ENCODE measurements around the gene CYP2D6.
"Not testable (repeated sequence)": the region's sequence is repeated elsewhere in the genome, so short reads cannot be mapped to it uniquely, and the experiment has no call there.

The CYP2D6 gene

GRCh38 chr22:42114721-42115120 is 15.9 kb downstream of the CYP2D6 start:
- Histone ChIP-seq H3K4me3 (ENCODE audit: low read depth, low read length) (no peak overlapping the region), H3K36me3 (ENCODE audit: control insufficient read depth in 1 of 2, insufficient read depth in 2 of 2, low read length in 2 of 2) (no peaks in the 10 kb centered on the region), H3K23ac (ENCODE audit: low read length) (no peak overlapping the region), H3K27me3 (ENCODE audit: insufficient read depth, low read length) (no peaks in the 10 kb centered on the region), H4K91ac (ENCODE audit: low read depth, low read length) (no peak overlapping the region), H3K14ac (ENCODE audit: low read length) (no peak overlapping the region), H3K4me1 (ENCODE audit: control insufficient read depth in 1 of 2, insufficient read depth in 2 of 2, low read length in 2 of 2) (no peaks in the 10 kb centered on the region), H4K8ac (ENCODE audit: low read depth, low read length) (no peak overlapping the region), H3K9ac (ENCODE audit: low read length) (no peak overlapping the region), H3K4ac (ENCODE audit: low read depth, low read length) (no peak overlapping the region), H3K4me2 (ENCODE audit: low read length) (no peak overlapping the region), H2BK5ac (ENCODE audit: low read depth, low read length, poor library complexity) (no peak overlapping the region), H3K79me2 (ENCODE audit: control insufficient read depth, insufficient read depth, low read length, poor library complexity) (no peaks in the 10 kb centered on the region), H3K9me3 (ENCODE audit: insufficient read depth, low read depth, low read length) (peaks cover 8% of the 10 kb centered on the region), H3K79me1 (ENCODE audit: low read length) (no peaks in the 10 kb centered on the region), H3K27ac (ENCODE audit: low read depth, low read length) (no peak overlapping the region), H2BK12ac (ENCODE audit: low read length) (no peak overlapping the region), H2BK120ac (ENCODE audit: insufficient read depth, low read length, poor library complexity) (no peak overlapping the region), H4K12ac (ENCODE audit: low read depth, low read length) (no peak overlapping the region), H3K18ac (ENCODE audit: low read length) (no peak overlapping the region), H2AFZ (ENCODE audit: insufficient read depth, low read length, poor library complexity) (no peak overlapping the region), H2AK5ac (ENCODE audit: low read length) (no peak overlapping the region)
- peak; percentile 11 to 64 for DNase-seq
- no CpG with 5 or more reads among the region's 7 CpGs for WGBS (ENCODE audit: extremely low coverage, insufficient coverage, insufficient read length)

GRCh38 chr22:42112793-42113192 is 17.8 kb downstream of the CYP2D6 start:
- H3K79me1 ChIP-seq (ENCODE audit: low read length); H3K14ac ChIP-seq (ENCODE audit: low read length); H3K4me3 ChIP-seq (ENCODE audit: low read depth, low read length); H3K27ac ChIP-seq (ENCODE audit: low read depth, low read length); H2BK12ac ChIP-seq (ENCODE audit: low read length); H3K9ac ChIP-seq (ENCODE audit: low read length); H3K27me3 ChIP-seq (ENCODE audit: insufficient read depth, low read length); H2AK5ac ChIP-seq (ENCODE audit: low read length); H3K4me1 ChIP-seq (ENCODE audit: control insufficient read depth in 1 of 2, insufficient read depth in 2 of 2, low read length in 2 of 2); H3K9me3 ChIP-seq (ENCODE audit: insufficient read depth, low read depth, low read length); H3K4ac ChIP-seq (ENCODE audit: low read depth, low read length); H3K18ac ChIP-seq (ENCODE audit: low read length); H4K91ac ChIP-seq (ENCODE audit: low read depth, low read length); H4K8ac ChIP-seq (ENCODE audit: low read depth, low read length); H3K23ac ChIP-seq (ENCODE audit: low read length); H3K36me3 ChIP-seq (ENCODE audit: control insufficient read depth in 1 of 2, insufficient read depth in 2 of 2, low read length in 2 of 2); H3K79me2 ChIP-seq (ENCODE audit: control insufficient read depth, insufficient read depth, low read length, poor library complexity); H2AFZ ChIP-seq (ENCODE audit: insufficient read depth, low read length, poor library complexity); H2BK5ac ChIP-seq (ENCODE audit: low read depth, low read length, poor library complexity); H2BK120ac ChIP-seq (ENCODE audit: insufficient read depth, low read length, poor library complexity); H4K12ac ChIP-seq (ENCODE audit: low read depth, low read length); H3K4me2 ChIP-seq (ENCODE audit: low read length): not testable (repeated sequence)
- peak in 1 of 2 donors; percentile 35 for DNase-seq
- WGBS (ENCODE audit: extremely low coverage, insufficient coverage, insufficient read length), result no CpG with 5 or more reads among the region's 4 CpGs

- H4K12ac ChIP-seq (ENCODE audit: low read depth, low read length), result no peak overlapping the region
- H3K14ac ChIP-seq (ENCODE audit: low read length), result no peak overlapping the region
- no peak overlapping the region for H3K18ac ChIP-seq (ENCODE audit: low read length)
- WGBS (ENCODE audit: extremely low coverage, insufficient coverage, insufficient read length), result no CpG with 5 or more reads among the region's 4 CpGs
- no peaks in the 10 kb centered on the region for H3K79me2 ChIP-seq (ENCODE audit: control insufficient read depth, insufficient read depth, low read length, poor library complexity)
- no peak overlapping the region for H2AFZ ChIP-seq (ENCODE audit: insufficient read depth, low read length, poor library complexity)
- no peaks in the 10 kb centered on the region for H3K36me3 ChIP-seq (ENCODE audit: control insufficient read depth in 1 of 2, insufficient read depth in 2 of 2, low read length in 2 of 2)
- no peak overlapping the region for H2BK120ac ChIP-seq (ENCODE audit: insufficient read depth, low read length, poor library complexity)
- no peak overlapping the region for H3K4ac ChIP-seq (ENCODE audit: low read depth, low read length)
- DNase-seq, result no peak
- no peak overlapping the region for H3K23ac ChIP-seq (ENCODE audit: low read length)
- H2BK5ac ChIP-seq (ENCODE audit: low read depth, low read length, poor library complexity), result no peak overlapping the region
- H2AK5ac ChIP-seq (ENCODE audit: low read length), result no peak overlapping the region
- H3K27me3 ChIP-seq (ENCODE audit: insufficient read depth, low read length), result no peaks in the 10 kb centered on the region
- no peak overlapping the region for H3K9ac ChIP-seq (ENCODE audit: low read length)
- no peaks in the 10 kb centered on the region for H3K4me1 ChIP-seq (ENCODE audit: control insufficient read depth in 1 of 2, insufficient read depth in 2 of 2, low read length in 2 of 2)
- H2BK12ac ChIP-seq (ENCODE audit: low read length), result no peak overlapping the region
- H3K4me3 ChIP-seq (ENCODE audit: low read depth, low read length), result no peak overlapping the region
- H4K8ac ChIP-seq (ENCODE audit: low read depth, low read length), result no peak overlapping the region
- H3K79me1 ChIP-seq (ENCODE audit: low read length), result no peaks in the 10 kb centered on the region
- H3K4me2 ChIP-seq (ENCODE audit: low read length), result no peak overlapping the region
- H3K9me3 ChIP-seq (ENCODE audit: insufficient read depth, low read depth, low read length), result peaks cover 8% of the 10 kb centered on the region
- no peak overlapping the region for H4K91ac ChIP-seq (ENCODE audit: low read depth, low read length)
- no peak overlapping the region for H3K27ac ChIP-seq (ENCODE audit: low read depth, low read length)
These were observed 18.8 kb downstream of the CYP2D6 start for GRCh38 chr22:42111798-42112197.

GRCh38 chr22:42108848-42109247 is 21.8 kb downstream of the CYP2D6 start:
- Histone ChIP-seq H2BK120ac (ENCODE audit: insufficient read depth, low read length, poor library complexity) (no peak overlapping the region), H3K36me3 (ENCODE audit: control insufficient read depth in 1 of 2, insufficient read depth in 2 of 2, low read length in 2 of 2) (no peaks in the 10 kb centered on the region), H3K4me3 (ENCODE audit: low read depth, low read length) (no peak overlapping the region), H3K4me2 (ENCODE audit: low read length) (no peak overlapping the region), H4K91ac (ENCODE audit: low read depth, low read length) (no peak overlapping the region), H2BK12ac (ENCODE audit: low read length) (no peak overlapping the region), H3K4ac (ENCODE audit: low read depth, low read length) (no peak overlapping the region), H3K14ac (ENCODE audit: low read length) (no peak overlapping the region), H3K27ac (ENCODE audit: low read depth, low read length) (no peak overlapping the region), H2AK5ac (ENCODE audit: low read length) (no peak overlapping the region), H3K18ac (ENCODE audit: low read length) (no peak overlapping the region), H4K12ac (ENCODE audit: low read depth, low read length) (no peak overlapping the region), H3K9ac (ENCODE audit: low read length) (no peak overlapping the region), H3K79me2 (ENCODE audit: control insufficient read depth, insufficient read depth, low read length, poor library complexity) (no peaks in the 10 kb centered on the region), H3K23ac (ENCODE audit: low read length) (no peak overlapping the region), H3K4me1 (ENCODE audit: control insufficient read depth in 1 of 2, insufficient read depth in 2 of 2, low read length in 2 of 2) (no peaks in the 10 kb centered on the region), H3K79me1 (ENCODE audit: low read length) (no peaks in the 10 kb centered on the region), H2AFZ (ENCODE audit: insufficient read depth, low read length, poor library complexity) (no peak overlapping the region), H3K9me3 (ENCODE audit: insufficient read depth, low read depth, low read length) (peaks cover 9% of the 10 kb centered on the region), H4K8ac (ENCODE audit: low read depth, low read length) (no peak overlapping the region), H3K27me3 (ENCODE audit: insufficient read depth, low read length) (no peaks in the 10 kb centered on the region), H2BK5ac (ENCODE audit: low read depth, low read length, poor library complexity) (no peak overlapping the region)
- no peak for DNase-seq
- WGBS (ENCODE audit: extremely low coverage, insufficient coverage, insufficient read length), result no CpG with 5 or more reads among the region's 18 CpGs

Data from trophoblast cell (in vitro differentiated cells and primary cell).